SKM-1 treated with dmso at 0.1 percent for 144 hours (cell line): ENCODE data around the gene KCNG1.
"Not testable (repeated sequence)": the region's sequence is repeated elsewhere in the genome, so short reads cannot be mapped to it uniquely, and the experiment has no call there.

Experiments used
- DNase-seq: peaks from one replicate; lab custom pipeline; 2025; ENCODE audit not compliant: unreplicated experiment; lab: John Stamatoyannopoulos, UW

Gene KCNG1

DNA sequence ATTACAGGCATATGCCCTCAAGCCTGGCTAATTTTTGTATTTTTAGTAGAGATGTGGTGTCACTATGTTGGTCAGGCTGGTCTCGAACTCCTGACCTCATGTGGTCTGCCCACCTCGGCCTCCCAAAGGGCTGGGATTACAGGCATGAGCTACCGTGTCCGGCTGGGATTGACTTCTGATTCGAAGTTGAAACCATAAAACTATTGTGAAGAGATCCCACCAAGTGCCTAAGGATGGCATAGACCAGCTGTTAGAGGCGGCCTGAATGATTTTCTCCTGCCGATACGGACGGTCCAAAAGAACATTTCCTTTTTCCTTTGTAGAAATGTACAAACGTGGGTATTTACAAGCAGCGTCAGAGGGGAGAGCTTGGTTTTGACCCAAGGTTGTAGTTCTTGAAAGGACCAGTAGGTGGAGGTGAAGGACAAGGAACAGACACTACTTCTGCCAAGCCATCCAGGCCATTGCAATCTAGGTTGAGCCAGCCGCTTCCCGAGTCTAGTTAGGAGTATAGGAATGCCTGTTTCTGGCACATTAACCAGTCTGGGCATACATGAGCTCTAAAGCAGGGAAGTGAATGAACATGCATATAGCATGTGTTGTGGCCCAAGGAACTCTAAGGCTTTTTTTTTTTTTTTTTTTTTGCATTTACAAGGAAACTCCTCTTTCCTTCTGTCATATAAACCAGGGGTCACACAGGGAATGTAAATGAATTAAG, 35.3 kb downstream of the KCNG1 start:
- DNase-seq, result peak; percentile 66

DNA sequence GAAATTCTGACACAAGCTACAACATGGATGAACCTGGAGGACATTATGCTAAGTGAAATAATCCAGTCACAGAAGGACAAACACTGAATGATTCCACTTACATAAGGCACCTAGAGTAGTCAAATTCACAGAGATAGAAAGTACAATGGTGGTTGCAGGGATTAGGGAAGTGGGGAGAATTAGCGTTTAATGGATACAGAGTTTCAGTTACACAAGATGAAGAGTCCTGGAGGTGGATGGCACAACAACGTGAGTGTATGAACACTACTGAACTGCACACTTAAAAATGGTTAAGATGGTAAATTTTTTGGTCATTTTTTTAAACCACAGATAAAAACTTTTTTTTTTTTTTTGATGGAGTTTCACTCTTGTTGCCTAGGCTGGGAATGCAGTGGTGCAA, 39.6 kb downstream of the KCNG1 start:
- peak; percentile 10 for DNase-seq

DNA sequence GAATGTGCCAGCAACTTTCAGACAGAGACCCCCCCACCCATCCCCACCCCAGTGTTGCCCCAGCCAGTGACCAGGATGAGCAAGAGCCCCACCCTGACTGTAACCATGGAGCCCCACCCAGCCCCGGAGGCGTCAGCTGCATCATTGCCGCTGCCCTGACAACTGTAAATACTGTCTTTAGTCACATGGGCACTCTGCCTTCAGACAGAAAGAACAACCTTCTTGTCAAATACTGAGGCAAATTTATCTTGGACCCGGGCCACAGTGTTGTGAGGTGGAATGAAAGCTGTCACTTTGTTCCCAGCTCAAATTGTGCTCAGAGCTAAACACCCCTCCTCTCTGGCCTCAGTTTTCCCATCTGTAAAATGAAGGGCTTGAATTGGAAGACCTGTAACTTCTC, 40.5 kb downstream of the KCNG1 start:
- no peak for DNase-seq

DNA sequence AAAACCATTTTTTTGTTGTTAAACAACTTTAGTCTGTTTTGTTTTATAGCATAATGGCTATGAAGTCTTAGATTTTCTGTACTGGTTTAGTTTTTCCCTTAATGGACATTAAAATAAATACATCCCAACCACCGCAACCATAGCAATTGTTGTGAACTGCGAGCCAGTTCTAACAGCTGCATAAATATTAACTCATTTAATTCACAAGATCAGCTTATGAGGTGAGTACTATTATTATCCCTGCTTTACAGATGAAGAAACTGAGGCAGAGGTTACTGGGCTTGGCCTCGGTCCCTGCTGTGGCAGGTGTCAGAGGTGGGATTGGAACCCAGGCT, 41.2 kb downstream of the KCNG1 start:
- no peak for DNase-seq

DNA sequence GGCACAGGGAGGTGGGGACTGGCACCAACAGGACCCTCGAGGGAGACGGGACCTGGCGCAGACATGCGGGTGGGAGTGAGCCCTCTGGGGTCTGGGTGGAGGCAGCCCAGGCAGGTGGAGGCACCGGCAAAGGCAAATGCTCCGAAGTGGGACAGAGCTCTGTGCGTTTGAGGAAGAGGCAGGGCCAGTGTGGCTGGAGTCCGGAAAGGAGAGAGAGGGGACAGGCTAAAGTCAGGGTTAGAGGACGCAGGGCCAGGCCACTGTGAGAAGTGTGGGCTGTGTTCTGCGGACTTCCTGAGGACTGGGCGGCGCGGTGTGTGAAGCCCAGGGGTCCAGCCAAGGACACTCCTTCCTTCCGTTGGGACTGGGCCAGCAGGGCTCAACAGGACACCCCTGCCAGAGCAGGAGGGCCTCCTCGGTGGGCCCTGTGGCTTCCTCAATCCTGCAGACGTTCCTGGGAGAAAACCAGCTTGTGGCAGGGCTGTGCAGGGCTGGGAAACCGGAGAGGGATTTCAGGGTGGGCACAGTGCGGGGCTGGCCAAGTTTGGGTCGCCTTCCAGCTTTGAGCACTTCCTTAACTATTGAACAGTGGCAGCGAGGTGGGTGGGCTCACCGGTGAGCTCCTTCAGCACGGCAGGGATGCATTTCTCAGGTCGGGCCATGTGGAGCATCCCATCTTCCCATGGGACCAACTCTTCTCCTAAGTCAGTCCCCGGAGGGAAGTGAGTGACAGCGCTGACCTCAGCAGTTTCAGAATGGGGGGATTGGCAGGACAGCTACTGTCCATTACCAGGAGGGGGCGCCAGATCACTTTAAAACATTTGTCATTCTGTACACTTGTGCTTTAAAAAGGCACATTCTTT, 41.8 kb downstream of the KCNG1 start:
- DNase-seq, result peak; percentile 57

DNA sequence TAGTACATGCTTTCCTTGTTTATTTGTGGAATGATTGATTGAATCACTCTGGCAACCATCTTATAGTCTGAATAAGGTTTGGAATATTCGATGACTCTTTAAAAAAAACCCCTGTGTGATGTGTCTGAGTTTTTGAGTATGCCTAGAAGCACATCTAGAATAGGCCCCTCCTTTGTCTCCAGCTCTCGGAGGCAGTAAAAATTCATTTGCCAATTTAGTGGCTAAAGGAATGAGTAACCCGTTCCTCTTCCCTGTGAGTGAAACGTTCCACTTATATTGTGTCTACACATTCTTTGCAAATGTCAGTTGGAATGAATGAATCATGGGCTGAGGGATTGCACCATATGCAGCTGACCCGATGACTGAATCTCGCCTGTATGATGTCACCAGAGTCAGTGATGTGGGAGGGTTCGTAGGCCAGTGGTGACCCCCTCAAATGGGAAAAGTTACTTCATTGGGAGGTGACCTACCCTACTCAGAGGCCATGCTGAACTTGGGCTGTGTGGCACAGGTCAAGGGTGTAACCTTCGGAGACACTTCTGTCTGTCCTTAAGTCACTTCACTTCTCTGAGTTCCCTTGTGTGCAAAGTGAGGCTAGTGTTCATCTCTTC, 42.7 kb downstream of the KCNG1 start:
- peak; percentile 38 for DNase-seq

DNA sequence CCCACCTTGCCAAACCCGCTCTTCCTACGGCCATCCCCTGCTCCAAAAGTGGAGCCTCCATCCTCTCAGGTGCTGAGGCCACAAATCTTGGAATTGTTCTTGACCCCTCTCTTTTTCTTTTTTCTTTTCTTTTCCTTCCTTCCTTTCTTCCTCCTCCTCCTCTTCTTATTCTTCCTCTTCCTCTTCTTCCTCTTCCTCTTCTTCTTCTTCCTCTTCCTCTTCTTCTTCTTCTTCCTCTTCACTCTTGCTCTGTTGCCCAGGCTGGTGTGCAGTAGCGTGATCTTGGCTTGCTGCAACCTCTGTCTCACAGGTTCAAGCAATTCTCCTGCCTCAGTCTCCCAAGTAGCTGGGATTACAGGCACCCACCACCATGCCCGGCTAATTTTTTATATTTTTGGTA, 44.4 kb downstream of the KCNG1 start:
- DNase-seq, result not testable (repeated sequence)

DNA sequence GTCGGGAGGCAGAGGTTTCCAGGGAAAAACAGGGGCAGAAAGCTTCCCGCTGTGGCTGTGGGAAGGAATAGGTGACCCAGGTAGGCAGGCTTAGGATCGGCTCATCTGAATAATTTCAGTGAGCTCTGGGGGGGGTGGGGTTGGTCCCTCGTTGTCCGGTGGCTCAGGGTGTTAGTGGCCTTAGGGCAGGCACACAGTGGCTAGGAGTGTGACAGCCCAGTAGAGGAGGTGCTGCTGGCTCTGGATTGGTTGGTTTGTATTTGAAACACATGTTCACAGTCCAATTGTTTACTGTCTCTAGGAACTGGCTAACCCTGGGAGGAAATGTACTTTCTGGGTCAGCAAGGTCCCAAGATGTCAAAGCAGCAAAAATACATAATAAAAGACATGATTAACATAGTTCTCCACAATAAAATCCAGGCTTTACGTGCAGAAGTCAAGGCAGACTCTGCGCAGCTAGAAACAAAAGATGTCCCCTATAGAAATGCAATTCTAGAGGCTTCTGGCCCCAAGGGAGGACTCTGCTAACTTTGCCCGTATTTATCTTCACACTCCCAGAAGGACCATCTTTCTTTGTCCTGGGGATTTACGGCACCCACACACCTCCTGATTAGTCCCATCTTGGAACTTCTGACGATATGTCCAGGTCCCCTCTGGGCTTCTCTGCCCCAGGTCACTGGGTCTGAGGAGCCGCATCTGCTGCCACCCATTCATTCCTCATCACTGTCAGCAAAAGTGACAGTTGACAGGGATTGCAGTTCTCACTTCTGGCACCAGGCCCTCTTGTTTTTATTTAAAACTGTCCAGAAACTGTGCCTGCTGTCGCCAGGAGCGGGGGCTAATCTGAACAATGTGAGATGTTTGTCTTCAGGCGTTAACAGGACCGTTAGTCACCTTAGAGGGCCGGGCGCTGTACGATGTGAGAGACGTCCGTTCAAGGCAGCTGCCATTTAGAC, 45.6 kb downstream of the KCNG1 start:
- DNase-seq, result no peak

DNA sequence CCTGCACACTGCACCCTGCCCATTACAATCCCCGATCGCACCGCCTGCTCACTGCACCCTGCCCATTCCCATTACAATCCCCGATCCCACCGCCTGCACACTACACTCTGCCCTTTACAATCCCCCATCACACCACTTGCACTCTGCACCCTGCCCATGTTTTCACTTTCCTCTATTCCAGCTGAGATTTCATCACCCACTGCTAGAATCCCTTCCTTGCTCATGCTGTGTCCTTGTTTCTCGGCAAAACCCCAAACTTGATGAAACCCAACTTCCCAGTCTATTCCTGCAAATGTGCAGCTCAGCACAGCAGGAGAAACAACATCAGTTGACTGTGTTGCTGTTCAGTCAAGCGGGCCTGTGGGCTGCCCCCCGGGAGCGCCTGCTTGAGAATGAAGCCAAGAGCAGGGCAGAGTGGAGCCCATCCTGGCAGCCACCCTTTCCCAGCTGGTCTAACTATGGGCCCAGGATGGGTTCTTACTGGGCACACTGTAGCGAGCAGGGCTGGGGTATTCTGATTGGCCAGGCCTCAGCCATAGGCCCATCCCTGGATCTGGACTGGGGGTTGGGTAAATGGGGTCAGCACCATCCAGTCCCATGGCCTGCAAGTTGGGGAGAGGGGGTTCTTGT, 47.1 kb downstream of the KCNG1 start:
- no peak for DNase-seq

DNA sequence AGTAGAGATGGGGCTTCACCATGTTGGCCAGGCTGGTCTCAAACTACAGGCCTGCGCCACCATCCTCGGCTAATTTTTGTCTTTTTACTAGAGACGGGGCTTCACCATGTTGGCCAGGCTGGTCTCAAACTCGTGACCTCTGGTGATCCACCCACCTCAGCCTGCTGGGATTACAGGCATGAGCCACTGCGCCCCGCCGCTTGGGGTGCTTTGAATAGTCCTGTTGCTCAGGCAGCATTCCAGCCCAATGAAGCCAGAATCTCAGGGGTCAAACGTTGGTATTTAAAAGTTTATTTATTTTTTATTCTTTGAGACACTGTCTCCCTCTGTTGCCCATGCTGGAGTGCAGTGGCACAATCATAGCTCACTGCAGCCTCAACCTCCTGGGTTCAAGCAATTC, 53.0 kb downstream of the KCNG1 start:
- DNase-seq, result no peak

DNA sequence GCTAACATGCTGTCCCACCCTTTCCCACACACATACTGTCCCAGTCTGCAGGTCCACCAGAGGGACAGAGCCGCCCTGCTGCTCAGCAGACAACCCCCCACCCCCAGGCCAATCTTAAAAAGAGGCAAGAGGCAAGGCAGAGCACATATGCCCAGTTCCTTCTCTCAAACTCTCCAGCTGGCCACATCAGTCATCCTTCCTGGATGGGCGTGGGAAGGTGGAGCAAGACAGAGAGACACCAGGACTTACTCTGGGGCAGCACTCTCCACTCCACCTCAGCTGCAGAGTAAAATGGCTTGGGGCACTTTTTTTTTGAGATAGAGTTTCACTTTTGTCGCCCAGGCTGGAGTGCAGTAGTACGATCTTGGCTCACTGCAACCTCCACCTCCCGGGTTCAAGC, 53.5 kb downstream of the KCNG1 start:
- no peak for DNase-seq

DNA sequence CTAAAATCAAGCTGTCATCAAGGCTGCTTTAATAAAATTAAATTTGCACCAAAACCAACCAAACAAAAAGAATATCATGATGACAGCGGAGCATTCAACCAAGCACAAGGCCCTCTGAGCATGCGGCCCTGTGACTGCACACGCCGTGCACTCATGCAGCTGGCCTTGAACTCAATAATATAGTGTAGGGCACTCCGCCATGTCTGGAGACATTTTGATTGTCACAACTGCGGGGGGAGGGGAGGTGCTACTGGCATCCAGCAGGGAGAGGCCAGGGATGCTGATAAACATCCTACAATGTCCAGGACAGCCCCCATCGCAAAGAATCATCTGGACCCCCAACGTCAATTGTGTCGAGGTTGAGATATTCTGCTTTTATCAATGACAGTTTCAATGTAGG, 54.6 kb downstream of the KCNG1 start:
- DNase-seq, result no peak

DNA sequence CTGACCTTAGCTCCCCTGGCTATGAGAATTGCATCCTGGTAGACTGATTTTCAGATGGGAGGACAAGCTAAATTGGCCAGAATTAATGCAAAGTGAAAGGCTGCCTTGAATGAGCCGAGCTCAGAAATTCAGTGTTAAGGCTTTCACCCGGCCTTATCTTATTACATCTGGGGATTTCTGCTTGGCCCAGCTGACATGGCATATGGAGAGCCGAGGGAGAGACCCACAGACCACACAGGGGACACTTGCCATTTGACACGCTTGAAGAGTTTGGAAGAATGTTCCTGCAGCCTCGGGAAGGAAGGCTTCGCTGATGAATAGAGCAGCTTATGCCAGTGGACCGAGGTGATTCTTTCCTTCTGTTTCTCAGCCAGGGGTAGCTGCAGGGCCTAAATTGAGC, 55.3 kb downstream of the KCNG1 start:
- no peak for DNase-seq

DNA sequence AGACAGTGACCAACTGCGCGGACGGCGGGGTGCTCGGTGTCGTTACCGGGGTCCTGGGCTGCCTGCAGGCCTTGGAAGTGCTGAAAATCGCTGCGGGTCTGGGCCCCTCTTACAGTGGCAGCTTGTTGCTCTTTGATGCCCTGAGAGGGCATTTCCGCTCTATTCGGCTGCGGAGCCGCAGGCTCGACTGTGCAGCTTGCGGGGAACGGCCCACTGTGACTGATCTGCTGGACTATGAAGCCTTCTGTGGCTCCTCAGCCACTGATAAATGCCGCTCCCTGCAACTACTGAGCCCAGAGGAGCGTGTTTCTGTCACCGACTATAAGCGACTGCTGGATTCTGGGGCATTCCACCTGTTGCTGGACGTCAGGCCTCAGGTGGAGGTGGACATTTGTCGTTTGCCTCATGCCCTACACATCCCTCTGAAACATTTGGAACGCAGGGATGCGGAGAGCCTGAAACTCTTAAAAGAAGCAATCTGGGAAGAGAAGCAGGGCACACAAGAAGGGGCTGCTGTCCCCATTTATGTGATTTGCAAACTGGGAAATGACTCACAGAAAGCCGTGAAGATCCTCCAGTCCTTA, 63.3 kb downstream of the KCNG1 start:
- no peak for DNase-seq

DNA sequence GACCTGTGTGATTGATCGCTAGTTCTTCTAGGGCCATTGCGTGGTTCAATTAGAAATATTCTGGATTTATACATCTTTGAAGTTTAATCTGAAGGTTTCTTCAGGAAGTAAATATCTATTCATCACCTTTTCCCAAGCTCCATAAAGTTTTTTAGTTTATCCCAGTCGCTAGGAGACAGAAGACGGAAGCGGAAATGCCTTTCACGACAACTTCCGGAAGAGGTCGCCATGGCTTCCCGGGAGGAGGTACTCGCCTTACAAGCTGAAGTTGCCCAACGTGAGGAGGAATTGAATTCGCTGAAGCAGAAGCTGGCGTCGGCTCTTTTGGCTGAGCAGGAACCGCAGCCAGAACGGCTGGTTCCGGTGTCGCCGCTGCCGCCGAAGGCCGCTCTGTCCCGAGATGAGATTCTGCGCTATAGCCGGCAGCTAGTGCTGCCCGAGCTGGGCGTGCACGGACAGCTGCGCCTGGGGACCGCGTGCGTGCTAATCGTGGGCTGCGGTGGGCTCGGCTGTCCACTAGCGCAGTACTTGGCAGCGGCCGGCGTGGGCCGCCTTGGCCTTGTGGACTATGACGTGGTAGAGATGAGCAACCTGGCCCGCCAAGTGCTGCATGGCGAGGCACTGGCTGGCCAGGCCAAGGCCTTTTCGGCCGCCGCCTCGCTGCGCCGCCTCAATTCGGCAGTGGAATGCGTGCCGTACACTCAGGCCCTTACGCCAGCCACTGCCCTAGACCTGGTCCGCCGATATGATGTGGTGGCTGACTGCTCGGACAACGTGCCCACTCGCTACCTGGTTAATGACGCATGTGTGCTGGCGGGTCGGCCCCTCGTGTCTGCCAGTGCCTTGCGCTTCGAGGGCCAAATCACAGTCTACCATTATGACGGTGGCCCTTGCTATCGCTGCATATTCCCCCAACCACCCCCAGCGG, 64.0 kb downstream of the KCNG1 start, which contains the start of gene MOCS3:
MOCS3 (plus strand) TSS at position 204 of the 928 bp plus-strand sequence; CDS start at position 229, 25 bp downstream.
- peak; percentile 97 for DNase-seq

DNA sequence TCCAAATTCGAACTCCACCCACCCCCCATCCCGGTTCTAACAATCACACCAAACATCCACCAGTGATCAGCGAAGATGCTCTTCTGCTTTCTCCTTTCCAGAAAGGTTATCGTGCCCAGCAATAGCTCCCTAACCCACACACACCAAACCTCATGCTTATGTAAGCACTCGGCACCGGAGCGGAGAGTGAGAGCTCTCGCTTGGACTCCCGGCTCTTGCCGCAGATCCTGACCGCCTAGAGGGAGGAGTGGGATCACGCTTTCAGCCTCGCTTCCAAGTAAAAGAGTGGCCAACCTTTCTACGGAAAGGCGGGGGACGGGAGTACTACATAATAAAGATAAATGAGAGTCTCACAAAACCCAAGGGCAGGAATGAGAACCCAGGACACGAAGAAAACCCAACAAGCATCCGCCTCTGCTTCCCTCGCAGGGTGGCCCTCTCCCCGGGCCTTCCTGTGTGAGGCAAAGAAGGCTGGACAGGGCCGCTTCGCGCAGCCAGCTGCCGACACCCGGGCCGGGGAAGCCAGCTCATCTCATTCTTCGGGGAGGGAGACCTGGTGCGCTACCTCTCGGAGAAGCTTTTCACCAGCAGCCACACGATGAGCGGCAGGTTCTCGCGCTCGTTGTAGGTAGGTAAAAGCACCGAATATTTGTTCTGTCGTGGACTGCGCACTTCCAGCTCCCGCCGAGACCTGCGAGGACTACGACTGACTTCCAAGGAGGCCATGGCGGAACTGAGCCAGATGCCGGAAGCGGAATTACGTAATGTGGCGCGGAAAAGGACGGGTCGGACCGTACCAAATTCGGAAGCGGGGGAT, 64.9 kb downstream of the KCNG1 start, which contains the start of gene DPM1:
DPM1 (minus strand) TSS at position 735 of the 817 bp plus-strand sequence; CDS start at position 726, 9 bp downstream.
- peak; percentile 97 for DNase-seq

DNA sequence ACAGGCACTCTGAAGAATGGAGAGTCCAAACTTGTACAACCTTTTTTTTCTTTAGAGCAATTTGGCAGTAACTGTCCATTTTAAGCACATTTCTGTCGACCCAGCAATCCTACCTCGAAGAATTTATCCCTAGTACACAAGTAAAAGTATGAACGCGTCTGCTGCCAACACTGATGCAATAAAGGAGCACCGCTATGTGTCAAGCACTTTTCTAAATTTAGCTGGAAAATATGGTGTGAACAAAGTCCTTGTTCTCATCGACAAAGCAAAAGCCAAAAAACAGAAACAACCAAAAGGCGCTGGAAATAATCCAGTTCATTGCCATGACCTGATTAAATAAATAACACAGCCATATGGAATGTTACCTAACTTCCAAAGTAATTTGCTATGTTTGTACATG, 65.6 kb downstream of the KCNG1 start:
- no peak for DNase-seq

DNA sequence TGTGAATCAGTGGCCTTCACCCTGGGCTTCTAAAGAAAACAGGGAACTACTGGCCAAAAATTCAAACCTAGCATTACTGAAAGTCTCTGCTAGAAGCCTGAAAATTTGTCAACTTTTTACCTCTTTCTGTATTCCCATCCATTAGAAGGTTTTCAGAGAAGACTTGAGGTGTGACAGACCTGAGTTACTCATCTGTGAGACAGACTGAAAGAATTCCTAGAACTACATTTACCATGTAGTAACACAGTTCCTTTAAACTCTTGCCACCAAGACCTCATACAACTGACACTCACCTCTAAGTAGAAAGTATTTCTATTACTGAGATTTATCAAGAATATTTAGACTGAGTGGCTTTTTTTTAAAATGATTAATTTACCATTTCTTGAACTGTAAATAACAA, 69.1 kb downstream of the KCNG1 start:
- no peak for DNase-seq
